Neural cell (in vitro differentiated cells): ENCODE measurements around the gene SPATA6L. TPM values are rescaled to one million over a fixed set of nuclear protein-coding genes. Genes with fewer than 3 reads are reported as not detected.

ENCODE experiments used
- H2AFZ ChIP-seq: fragments of 200-600, 300-800 bp; sonication (generic), shearing (Covaris generic); 2 replicates; pipeline ENCODE4 v1.6.0; 2014; ENCODE audit warnings: low read depth, mild to moderate bottlenecking, antibody characterized with exemption, low read length, moderate library complexity
- H3F3A ChIP-seq: fragments of 200-600 bp; shearing (Covaris generic); 2 replicates; pipeline ENCODE4 v1.6.1; 2016; ENCODE audit warnings: mild to moderate bottlenecking, moderate library complexity, mixed read lengths, antibody characterized with exemption, low read length; ENCODE audit not compliant: insufficient read depth, poor library complexity, severe bottlenecking
- H3K27ac ChIP-seq: fragments of 200-600, 300-800 bp; sonication (generic), shearing (Covaris generic); 2 replicates; pipeline ENCODE4 v1.5.1; 2014; ENCODE audit warnings: mild to moderate bottlenecking, low read length, moderate library complexity
- H3K27me3 ChIP-seq: fragments of 300-800, 200-600 bp; sonication (generic), shearing (Covaris generic); 2 replicates; pipeline ENCODE4 v1.6.0; 2014; ENCODE audit warnings: mild to moderate bottlenecking, low read depth, low read length, moderate library complexity; ENCODE audit not compliant: insufficient read depth
- H3K36me3 ChIP-seq: fragments of 300-800, 200-600 bp; sonication (generic), shearing (Covaris generic); 2 replicates; pipeline ENCODE4 v1.5.1; 2014; ENCODE audit warnings: mild to moderate bottlenecking, antibody characterized with exemption, low read length, moderate library complexity; ENCODE audit not compliant: insufficient read depth
- H3K4me2 ChIP-seq: fragments of 300-800, 200-600 bp; sonication (generic), shearing (Covaris generic); 2 replicates; pipeline ENCODE4 v1.6.0; 2014; ENCODE audit warnings: mild to moderate bottlenecking, low read length
- H3K4me3 ChIP-seq: fragments of 300-800, 200-600 bp; sonication (generic), shearing (Covaris generic); 2 replicates; pipeline ENCODE4 v1.5.1; 2014; ENCODE audit warnings: mild to moderate bottlenecking, low read length, moderate library complexity
- H3K79me2 ChIP-seq: fragments of 200-600 bp; shearing (Covaris generic); replicated peaks from 2 replicates; pipeline ENCODE4 v1.6.0; 2014; ENCODE audit warnings: mild to moderate bottlenecking, low read length, moderate library complexity; ENCODE audit not compliant: insufficient read depth
- H3K9ac ChIP-seq: fragments of 300-800, 200-600 bp; sonication (generic), shearing (Covaris generic); 2 replicates; pipeline ENCODE4 v1.6.1; 2016; ENCODE audit warnings: mild to moderate bottlenecking, low read length, mixed read lengths
- H3K9me2 ChIP-seq: fragments of 200-600 bp; shearing (Covaris generic); 2 replicates; pipeline ENCODE4 v1.6.1; 2016; ENCODE audit warnings: mild to moderate bottlenecking, low read length, mixed read lengths; ENCODE audit not compliant: insufficient read depth
- H3K9me3 ChIP-seq: fragments of 200-600, 300-800 bp; sonication (generic), shearing (Covaris generic); 2 replicates; pipeline ENCODE4 v1.6.1; 2016; ENCODE audit warnings: mild to moderate bottlenecking, mixed run types, low read length, moderate library complexity, mixed read lengths
- H4K20me1 ChIP-seq: fragments of 200-600 bp; shearing (Covaris generic); 2 replicates; pipeline ENCODE4 v1.6.1; 2016; ENCODE audit warnings: mild to moderate bottlenecking, mixed run types; ENCODE audit not compliant: insufficient read depth
- EP300 ChIP-seq: fragments of 450-650 bp; conservative IDR thresholded peaks from 2 replicates; pipeline ENCODE4 v1.6.1; 2014; ENCODE audit warnings: antibody characterized with exemption, mild to moderate bottlenecking, moderate library complexity; ENCODE audit not compliant: poor library complexity, severe bottlenecking
- EZH2 ChIP-seq: fragments of 200-600, 300-800 bp; shearing (Covaris generic), sonication (generic); IDR thresholded peaks from 2 replicates; pipeline ENCODE4 v1.6.1; 2014; ENCODE audit warnings: antibody characterized with exemption, low read length, borderline replicate concordance, mild to moderate bottlenecking; ENCODE audit not compliant: insufficient read depth, poor library complexity, severe bottlenecking
- MXI1 ChIP-seq: fragments of 450-650 bp; conservative IDR thresholded peaks from 2 replicates; pipeline ENCODE4 v1.6.1; 2014; ENCODE audit warnings: antibody characterized with exemption, mild to moderate bottlenecking; ENCODE audit not compliant: poor library complexity, severe bottlenecking
- POLR2AphosphoS5 ChIP-seq: IDR thresholded peaks from 2 replicates; pipeline ENCODE4 v1.6.1; 2012
- RAD21 ChIP-seq: fragments of 450-650 bp; conservative IDR thresholded peaks from 2 replicates; pipeline ENCODE4 v1.6.1; 2014; ENCODE audit warnings: antibody characterized with exemption, mild to moderate bottlenecking, moderate library complexity
- SMC3 ChIP-seq: fragments of 450-650 bp; conservative IDR thresholded peaks from 2 replicates; pipeline ENCODE4 v1.6.1; 2014; ENCODE audit warnings: antibody characterized with exemption, mild to moderate bottlenecking, moderate library complexity; ENCODE audit not compliant: poor library complexity
- TAF1 ChIP-seq: IDR thresholded peaks from 2 replicates; pipeline ENCODE4 v1.6.1; 2012; ENCODE audit warnings: low read depth
- polyA plus RNA-seq: library from polyadenylated mRNA; depleted of rRNA; stranded (reverse); fragments of >200 nt; gene quantifications from 2 replicates; pipeline ENCODE4 v1.2.3, GENCODE V29; 2014
- TF ChIP-seq, protein P1 (sequence below): fragments of 450-650 bp; IDR thresholded peaks from 2 replicates; pipeline ENCODE4 v1.5.1; 2014; ENCODE audit warnings: antibody characterized with exemption, mild to moderate bottlenecking, moderate library complexity; ENCODE audit not compliant: poor library complexity, severe bottlenecking
- TF ChIP-seq, protein P2 (sequence below): IDR thresholded peaks from 2 replicates; pipeline ENCODE4 v1.6.1; 2012; ENCODE audit warnings: borderline replicate concordance

The SPATA6L gene
- polyA plus RNA-seq, 1 donor from 2014 or later = 0.89 TPM

DNA sequence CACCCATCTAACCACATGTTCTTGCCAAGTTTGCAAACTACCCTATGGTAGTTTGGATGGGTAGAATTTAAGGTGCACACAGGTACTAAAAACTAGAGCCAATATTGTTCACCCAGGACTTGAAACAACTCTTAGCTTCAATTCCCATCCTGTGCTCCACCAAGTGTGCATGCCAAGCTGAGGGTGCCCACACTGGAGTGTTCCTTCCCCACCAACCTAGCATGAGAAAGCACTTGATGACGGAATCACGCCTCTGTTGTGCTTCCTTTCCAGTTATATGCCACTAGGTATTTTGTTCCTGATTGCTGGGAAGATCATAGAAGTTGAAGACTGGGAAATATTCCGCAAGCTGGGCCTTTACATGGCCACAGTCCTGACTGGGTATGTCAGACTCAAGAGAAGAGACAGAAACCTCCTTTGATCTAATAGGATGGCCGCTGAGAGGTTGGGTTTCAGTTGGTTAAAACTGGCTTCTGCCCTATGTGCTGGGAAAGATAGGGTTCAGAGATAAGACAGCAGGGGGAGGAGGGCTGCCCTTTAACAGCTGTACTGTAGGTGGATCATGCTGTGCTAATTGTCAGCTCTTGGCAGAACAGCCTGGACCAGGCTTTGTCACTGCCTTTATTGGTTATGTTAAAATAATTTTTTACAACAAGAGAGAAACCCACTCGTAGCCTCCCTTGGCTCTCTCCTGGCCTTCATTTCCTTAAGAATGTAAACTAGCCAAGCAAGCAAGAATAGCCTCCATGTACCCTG lies 92.5 kb downstream of the SPATA6L start:
- Histone ChIP-seq H3K4me3 (no peak overlapping the region), H3K27me3 (no peaks in the 10 kb centered on the region), H3K9me3 (no peaks in the 10 kb centered on the region), H2AFZ (no peak overlapping the region), H3K4me2 (no peak overlapping the region), H3F3A (no peaks in the 10 kb centered on the region), H3K79me2 (no peaks in the 10 kb centered on the region), H4K20me1 (no peaks in the 10 kb centered on the region), H3K9ac (no peak overlapping the region), H3K27ac (no peak overlapping the region), H3K9me2 (no peaks in the 10 kb centered on the region), H3K36me3 (peaks cover 15% of the 10 kb centered on the region)
- TF ChIP-seq MXI1 = no peak
- TF ChIP-seq POLR2AphosphoS5 = peak; percentile 22

DNA sequence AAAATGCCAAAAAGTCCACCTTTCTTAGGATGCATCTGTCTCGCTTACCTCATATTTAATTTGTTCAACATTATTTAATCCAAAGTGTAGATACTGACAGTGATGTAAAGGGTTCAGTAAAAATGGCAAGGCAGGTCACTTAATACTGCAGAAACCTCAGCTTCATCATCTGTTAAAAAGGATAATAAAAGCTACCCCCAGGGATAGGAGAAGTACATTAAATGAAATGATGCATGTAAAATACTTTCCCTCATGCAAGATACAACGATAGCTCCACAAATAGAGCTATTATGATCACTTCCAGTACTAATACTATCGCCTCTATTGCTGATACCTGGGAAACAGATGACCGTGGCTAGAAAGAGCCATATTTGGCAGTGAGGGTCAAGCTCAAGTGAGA lies 93.1 kb downstream of the SPATA6L start:
- Histone ChIP-seq H3K9me3 (no peaks in the 10 kb centered on the region), H3K79me2 (no peaks in the 10 kb centered on the region), H3K9ac (no peak overlapping the region), H3F3A (no peaks in the 10 kb centered on the region), H3K27ac (no peak overlapping the region), H3K27me3 (no peaks in the 10 kb centered on the region), H2AFZ (no peak overlapping the region), H3K36me3 (peaks cover 15% of the 10 kb centered on the region), H3K4me2 (no peak overlapping the region), H3K9me2 (no peaks in the 10 kb centered on the region), H3K4me3 (no peak overlapping the region), H4K20me1 (no peaks in the 10 kb centered on the region)
- TF ChIP-seq, protein P1, sequence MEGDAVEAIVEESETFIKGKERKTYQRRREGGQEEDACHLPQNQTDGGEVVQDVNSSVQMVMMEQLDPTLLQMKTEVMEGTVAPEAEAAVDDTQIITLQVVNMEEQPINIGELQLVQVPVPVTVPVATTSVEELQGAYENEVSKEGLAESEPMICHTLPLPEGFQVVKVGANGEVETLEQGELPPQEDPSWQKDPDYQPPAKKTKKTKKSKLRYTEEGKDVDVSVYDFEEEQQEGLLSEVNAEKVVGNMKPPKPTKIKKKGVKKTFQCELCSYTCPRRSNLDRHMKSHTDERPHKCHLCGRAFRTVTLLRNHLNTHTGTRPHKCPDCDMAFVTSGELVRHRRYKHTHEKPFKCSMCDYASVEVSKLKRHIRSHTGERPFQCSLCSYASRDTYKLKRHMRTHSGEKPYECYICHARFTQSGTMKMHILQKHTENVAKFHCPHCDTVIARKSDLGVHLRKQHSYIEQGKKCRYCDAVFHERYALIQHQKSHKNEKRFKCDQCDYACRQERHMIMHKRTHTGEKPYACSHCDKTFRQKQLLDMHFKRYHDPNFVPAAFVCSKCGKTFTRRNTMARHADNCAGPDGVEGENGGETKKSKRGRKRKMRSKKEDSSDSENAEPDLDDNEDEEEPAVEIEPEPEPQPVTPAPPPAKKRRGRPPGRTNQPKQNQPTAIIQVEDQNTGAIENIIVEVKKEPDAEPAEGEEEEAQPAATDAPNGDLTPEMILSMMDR = no peak
- no peak for TF ChIP-seq TAF1
- TF ChIP-seq EZH2 = no peak

DNA sequence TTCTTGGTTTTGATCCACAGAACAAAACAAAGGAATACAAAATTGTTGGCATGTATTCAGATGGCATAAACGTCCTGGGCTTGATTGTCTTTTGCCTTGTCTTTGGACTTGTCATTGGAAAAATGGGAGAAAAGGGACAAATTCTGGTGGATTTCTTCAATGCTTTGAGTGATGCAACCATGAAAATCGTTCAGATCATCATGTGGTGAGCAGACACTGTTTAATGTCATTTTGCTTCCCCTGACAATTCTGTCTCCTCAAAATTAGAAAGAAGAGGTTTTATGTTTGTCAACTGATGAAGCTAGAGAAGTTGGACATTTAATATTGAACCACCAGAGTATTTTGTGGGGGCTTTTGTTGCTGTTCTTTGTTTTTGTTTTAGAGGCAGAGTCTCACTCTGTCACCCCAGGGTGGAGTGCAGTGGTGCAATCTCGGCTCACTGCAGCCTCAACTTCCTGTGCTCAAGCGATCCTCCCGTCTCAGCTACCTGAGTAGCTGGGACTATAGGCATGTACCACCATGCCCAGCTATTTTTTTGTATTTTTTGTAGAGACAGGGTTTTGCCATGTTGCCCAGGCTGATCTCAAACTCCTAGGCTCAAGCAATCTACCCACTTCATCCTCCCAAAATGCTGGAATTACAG lies 94.0 kb downstream of the SPATA6L start:
- Histone ChIP-seq H3K27ac (no peak overlapping the region), H3K4me3 (no peak overlapping the region), H4K20me1 (no peaks in the 10 kb centered on the region), H3F3A (no peaks in the 10 kb centered on the region), H2AFZ (no peak overlapping the region), H3K9me3 (no peaks in the 10 kb centered on the region), H3K79me2 (no peaks in the 10 kb centered on the region), H3K9ac (no peak overlapping the region), H3K9me2 (no peaks in the 10 kb centered on the region), H3K27me3 (no peaks in the 10 kb centered on the region), H3K4me2 (no peak overlapping the region), H3K36me3 (peaks cover 15% of the 10 kb centered on the region)
- TF ChIP-seq SMC3 (no peak), EP300 (no peak)

DNA sequence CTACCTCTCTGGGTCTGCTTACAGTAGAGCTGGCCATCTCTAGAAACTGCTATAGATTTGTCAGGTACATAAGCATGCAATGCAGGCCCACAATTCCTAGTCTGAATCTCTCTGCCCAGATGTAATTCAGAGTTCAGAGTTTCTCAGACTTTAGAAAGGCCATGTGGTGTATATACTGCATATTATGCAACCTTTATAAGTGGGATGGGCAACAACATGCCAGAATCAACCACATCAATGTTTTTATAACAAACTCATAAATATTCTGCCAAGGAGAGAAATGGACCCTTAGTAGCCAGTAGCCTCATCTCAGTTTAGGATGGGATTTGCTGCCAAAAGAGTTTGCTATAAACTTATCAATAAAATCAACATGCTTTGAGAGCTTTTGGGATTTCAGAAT lies 97.2 kb downstream of the SPATA6L start:
- Histone ChIP-seq H3K27me3 (no peaks in the 10 kb centered on the region), H3K36me3 (no peaks in the 10 kb centered on the region), H3K9me2 (no peaks in the 10 kb centered on the region), H3K9ac (no peak overlapping the region), H3K4me2 (no peak overlapping the region), H3K9me3 (no peaks in the 10 kb centered on the region), H3K4me3 (no peak overlapping the region), H3F3A (no peaks in the 10 kb centered on the region), H3K79me2 (no peaks in the 10 kb centered on the region), H4K20me1 (no peaks in the 10 kb centered on the region), H2AFZ (no peak overlapping the region), H3K27ac (no peak overlapping the region)
- TF ChIP-seq, protein P2, sequence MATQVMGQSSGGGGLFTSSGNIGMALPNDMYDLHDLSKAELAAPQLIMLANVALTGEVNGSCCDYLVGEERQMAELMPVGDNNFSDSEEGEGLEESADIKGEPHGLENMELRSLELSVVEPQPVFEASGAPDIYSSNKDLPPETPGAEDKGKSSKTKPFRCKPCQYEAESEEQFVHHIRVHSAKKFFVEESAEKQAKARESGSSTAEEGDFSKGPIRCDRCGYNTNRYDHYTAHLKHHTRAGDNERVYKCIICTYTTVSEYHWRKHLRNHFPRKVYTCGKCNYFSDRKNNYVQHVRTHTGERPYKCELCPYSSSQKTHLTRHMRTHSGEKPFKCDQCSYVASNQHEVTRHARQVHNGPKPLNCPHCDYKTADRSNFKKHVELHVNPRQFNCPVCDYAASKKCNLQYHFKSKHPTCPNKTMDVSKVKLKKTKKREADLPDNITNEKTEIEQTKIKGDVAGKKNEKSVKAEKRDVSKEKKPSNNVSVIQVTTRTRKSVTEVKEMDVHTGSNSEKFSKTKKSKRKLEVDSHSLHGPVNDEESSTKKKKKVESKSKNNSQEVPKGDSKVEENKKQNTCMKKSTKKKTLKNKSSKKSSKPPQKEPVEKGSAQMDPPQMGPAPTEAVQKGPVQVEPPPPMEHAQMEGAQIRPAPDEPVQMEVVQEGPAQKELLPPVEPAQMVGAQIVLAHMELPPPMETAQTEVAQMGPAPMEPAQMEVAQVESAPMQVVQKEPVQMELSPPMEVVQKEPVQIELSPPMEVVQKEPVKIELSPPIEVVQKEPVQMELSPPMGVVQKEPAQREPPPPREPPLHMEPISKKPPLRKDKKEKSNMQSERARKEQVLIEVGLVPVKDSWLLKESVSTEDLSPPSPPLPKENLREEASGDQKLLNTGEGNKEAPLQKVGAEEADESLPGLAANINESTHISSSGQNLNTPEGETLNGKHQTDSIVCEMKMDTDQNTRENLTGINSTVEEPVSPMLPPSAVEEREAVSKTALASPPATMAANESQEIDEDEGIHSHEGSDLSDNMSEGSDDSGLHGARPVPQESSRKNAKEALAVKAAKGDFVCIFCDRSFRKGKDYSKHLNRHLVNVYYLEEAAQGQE = no peak
- TF ChIP-seq, protein P1 = no peak
- no peak for TF ChIP-seq RAD21
- no peak for TF ChIP-seq EP300
- TF ChIP-seq EZH2 = no peak
- no peak for TF ChIP-seq POLR2AphosphoS5
- no peak for TF ChIP-seq SMC3
- TF ChIP-seq MXI1 = no peak
